Measurements from ENCODE around the gene TGFA.
"Not testable (repeated sequence)": the region's sequence is repeated elsewhere in the genome, so short reads cannot be mapped to it uniquely, and the experiment has no call there.

The TGFA gene

GRCh38 chr2:70475266-70475665 lies 78.4 kb downstream of the TGFA start:
- no peak overlapping the region for H3K4me3 Mint-ChIP-seq
- no peak overlapping the region for H3K27ac Mint-ChIP-seq
- H3K27me3 Mint-ChIP-seq: no peaks in the 10 kb centered on the region
- no peaks in the 10 kb centered on the region for H3K36me3 Mint-ChIP-seq (ENCODE audit: low read depth)
- peaks cover 45% of the 10 kb centered on the region for H3K4me1 Mint-ChIP-seq (ENCODE audit: low read depth)
- no peaks in the 10 kb centered on the region for H3K9me3 Mint-ChIP-seq

- no peaks in the 10 kb centered on the region for H3K27me3 Mint-ChIP-seq
- no peak overlapping the region for H3K27ac Mint-ChIP-seq
- H3K4me1 Mint-ChIP-seq (ENCODE audit: low read depth): peaks cover 50% of the 10 kb centered on the region
- H3K36me3 Mint-ChIP-seq (ENCODE audit: low read depth): no peaks in the 10 kb centered on the region
- no peaks in the 10 kb centered on the region for H3K9me3 Mint-ChIP-seq
- no peak overlapping the region for H3K4me3 Mint-ChIP-seq
Observed at GRCh38 chr2:70474256-70474848, 79.3 kb downstream of the TGFA start.

- H3K27ac Mint-ChIP-seq: no peak overlapping the region
- peaks cover 50% of the 10 kb centered on the region for H3K4me1 Mint-ChIP-seq (ENCODE audit: low read depth)
- no peaks in the 10 kb centered on the region for H3K9me3 Mint-ChIP-seq
- H3K27me3 Mint-ChIP-seq: no peaks in the 10 kb centered on the region
- H3K4me3 Mint-ChIP-seq: no peak overlapping the region
- H3K36me3 Mint-ChIP-seq (ENCODE audit: low read depth): no peaks in the 10 kb centered on the region
Observed at GRCh38 chr2:70473101-70473722, 80.4 kb downstream of the TGFA start.

GRCh38 chr2:70472221-70472890 lies 81.3 kb downstream of the TGFA start:
- H3K27me3 Mint-ChIP-seq: no peaks in the 10 kb centered on the region
- H3K27ac Mint-ChIP-seq: no peak overlapping the region

GRCh38 chr2:70471129-70471528 lies 82.5 kb downstream of the TGFA start:
- Mint-ChIP-seq H3K36me3 (ENCODE audit: low read depth) (no peaks in the 10 kb centered on the region), H3K4me3 (no peak overlapping the region), H3K27ac (no peak overlapping the region), H3K4me1 (ENCODE audit: low read depth) (peaks cover 46% of the 10 kb centered on the region), H3K27me3 (peaks cover 3% of the 10 kb centered on the region), H3K9me3 (no peaks in the 10 kb centered on the region)

More at GRCh38 chr2:70472221-70472890, 81.3 kb downstream of the TGFA start:
- Mint-ChIP-seq H3K9me3 (no peaks in the 10 kb centered on the region), H3K36me3 (ENCODE audit: low read depth) (no peaks in the 10 kb centered on the region), H3K4me3 (no peak overlapping the region), H3K4me1 (ENCODE audit: low read depth) (peaks cover 50% of the 10 kb centered on the region)

- H3K4me1 Mint-ChIP-seq (ENCODE audit: low read depth): peaks cover 34% of the 10 kb centered on the region
- H3K4me3 Mint-ChIP-seq: no peak overlapping the region
- H3K27ac Mint-ChIP-seq: no peak overlapping the region
- no peaks in the 10 kb centered on the region for H3K9me3 Mint-ChIP-seq
- no peaks in the 10 kb centered on the region for H3K36me3 Mint-ChIP-seq (ENCODE audit: low read depth)
- peaks cover 3% of the 10 kb centered on the region for H3K27me3 Mint-ChIP-seq
Observed at GRCh38 chr2:70469961-70470360, 83.7 kb downstream of the TGFA start.

- H3K9me3 Mint-ChIP-seq: no peaks in the 10 kb centered on the region
- H3K27ac Mint-ChIP-seq: no peak overlapping the region
- peaks cover 31% of the 10 kb centered on the region for H3K4me1 Mint-ChIP-seq (ENCODE audit: low read depth)
- no peaks in the 10 kb centered on the region for H3K36me3 Mint-ChIP-seq (ENCODE audit: low read depth)
- peaks cover 3% of the 10 kb centered on the region for H3K27me3 Mint-ChIP-seq
- no peak overlapping the region for H3K4me3 Mint-ChIP-seq
Observed at GRCh38 chr2:70469435-70469834, 84.2 kb downstream of the TGFA start.

GRCh38 chr2:70468878-70469277 lies 84.7 kb downstream of the TGFA start:
- no peak overlapping the region for H3K27ac Mint-ChIP-seq

GRCh38 chr2:70467831-70468779 lies 85.5 kb downstream of the TGFA start:
- H3K4me1 Mint-ChIP-seq (ENCODE audit: low read depth): peaks cover 19% of the 10 kb centered on the region
- H3K36me3 Mint-ChIP-seq (ENCODE audit: low read depth): no peaks in the 10 kb centered on the region
- H3K27me3 Mint-ChIP-seq: peaks cover 3% of the 10 kb centered on the region
- no peaks in the 10 kb centered on the region for H3K9me3 Mint-ChIP-seq
- H3K4me3 Mint-ChIP-seq: no peak overlapping the region
- no peak overlapping the region for H3K27ac Mint-ChIP-seq

More at GRCh38 chr2:70468878-70469277, 84.7 kb downstream of the TGFA start:
- no peaks in the 10 kb centered on the region for H3K9me3 Mint-ChIP-seq
- peaks cover 3% of the 10 kb centered on the region for H3K27me3 Mint-ChIP-seq
- no peaks in the 10 kb centered on the region for H3K36me3 Mint-ChIP-seq (ENCODE audit: low read depth)
- H3K4me1 Mint-ChIP-seq (ENCODE audit: low read depth): peaks cover 26% of the 10 kb centered on the region
- no peak overlapping the region for H3K4me3 Mint-ChIP-seq

- Mint-ChIP-seq H3K4me3 (no peak overlapping the region), H3K27me3 (peaks cover 3% of the 10 kb centered on the region), H3K4me1 (ENCODE audit: low read depth) (peaks cover 14% of the 10 kb centered on the region), H3K36me3 (ENCODE audit: low read depth) (no peaks in the 10 kb centered on the region), H3K27ac (no peak overlapping the region), H3K9me3 (no peaks in the 10 kb centered on the region)
Observed at GRCh38 chr2:70467237-70467636, 86.4 kb downstream of the TGFA start.

GRCh38 chr2:70466647-70467046 lies 87.0 kb downstream of the TGFA start:
- H3K27ac Mint-ChIP-seq; H3K9me3 Mint-ChIP-seq; H3K4me3 Mint-ChIP-seq; H3K27me3 Mint-ChIP-seq; H3K36me3 Mint-ChIP-seq (ENCODE audit: low read depth): not testable (repeated sequence)
- peaks cover 14% of the 10 kb centered on the region for H3K4me1 Mint-ChIP-seq (ENCODE audit: low read depth)

GRCh38 chr2:70463997-70464396 lies 89.6 kb downstream of the TGFA start:
- Mint-ChIP-seq H3K36me3 (ENCODE audit: low read depth) (no peaks in the 10 kb centered on the region), H3K4me3 (no peak overlapping the region), H3K27ac (no peak overlapping the region)

GRCh38 chr2:70463581-70463980 lies 90.0 kb downstream of the TGFA start:
- H3K4me1 Mint-ChIP-seq (ENCODE audit: low read depth): no peaks in the 10 kb centered on the region
- H3K4me3 Mint-ChIP-seq: no peak overlapping the region
- H3K9me3 Mint-ChIP-seq: no peaks in the 10 kb centered on the region
- H3K27me3 Mint-ChIP-seq: peaks cover 3% of the 10 kb centered on the region
- no peaks in the 10 kb centered on the region for H3K36me3 Mint-ChIP-seq (ENCODE audit: low read depth)
- no peak overlapping the region for H3K27ac Mint-ChIP-seq

More at GRCh38 chr2:70463997-70464396, 89.6 kb downstream of the TGFA start:
- Mint-ChIP-seq H3K9me3 (no peaks in the 10 kb centered on the region), H3K27me3 (peaks cover 3% of the 10 kb centered on the region), H3K4me1 (ENCODE audit: low read depth) (no peaks in the 10 kb centered on the region)

GRCh38 chr2:70461981-70462876 lies 91.4 kb downstream of the TGFA start:
- Mint-ChIP-seq H3K36me3 (ENCODE audit: low read depth) (no peaks in the 10 kb centered on the region), H3K27ac (no peak overlapping the region), H3K9me3 (no peaks in the 10 kb centered on the region), H3K4me1 (ENCODE audit: low read depth) (no peaks in the 10 kb centered on the region), H3K4me3 (no peak overlapping the region), H3K27me3 (peaks cover 3% of the 10 kb centered on the region)

All from stimulated activated naive CD8-positive, alpha-beta T cell treated with anti-CD3 and anti-CD28 coated beads, Interleukin-15, Interleukin-2, amounts not matched to agents 100 ng/mL and 50 ng/mL, for 24 hours (primary cell).